MV-4-11 (cell line): Measurements from ENCODE around the gene SPATA31A1.
"Not testable (repeated sequence)": the region's sequence is repeated elsewhere in the genome, so short reads cannot be mapped to it uniquely, and the experiment has no call there.

Source experiments
- DNase-seq: peaks from one replicate; lab custom pipeline; 2025; lab: John Stamatoyannopoulos, UW

The SPATA31A1 gene

DNA sequence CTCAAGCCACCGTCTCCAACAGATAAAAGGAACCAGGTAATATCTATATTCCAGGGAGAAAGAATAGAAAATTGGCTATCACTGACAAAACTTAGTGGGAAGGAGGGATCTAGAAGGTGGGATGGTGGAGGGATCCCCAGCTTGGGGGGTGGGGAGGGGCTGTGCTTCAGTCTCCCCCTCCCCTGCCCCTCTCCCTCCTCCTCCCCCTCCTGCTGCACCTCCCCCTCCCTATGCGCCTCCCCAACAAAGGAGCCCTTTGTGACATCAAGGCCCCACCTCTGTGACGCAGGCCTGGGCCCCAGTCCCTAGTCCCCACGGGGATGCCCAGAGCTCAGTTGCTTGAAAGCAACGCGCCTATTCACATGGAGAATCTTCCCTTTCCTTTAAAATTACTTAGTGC is at the start of gene SPATA31A1:
TSS of gene SPATA31A1 (plus strand) at position 301 of the 400 bp plus-strand sequence. CDS start at position 363, 62 bp downstream.
- not testable (repeated sequence) for DNase-seq

GRCh38 chr9:39407261-39408204 is 52.1 kb downstream of the SPATA31A1 start:
- DNase-seq, result not testable (repeated sequence)

- not testable (repeated sequence) for DNase-seq
These were observed 55.9 kb downstream of the SPATA31A1 start for GRCh38 chr9:39411254-39411940.
